ENCODE measurements around the gene KLHL25. TPM values are rescaled to one million over a fixed set of nuclear protein-coding genes. Genes with fewer than 3 reads are reported as not detected.
A peak's percentile ranks its signal among the peaks of the same experiment; 100 is the strongest.

KLHL25 gene
- total RNA-seq, 1 experiment from 2014 or later: 18.4 TPM

DNA sequence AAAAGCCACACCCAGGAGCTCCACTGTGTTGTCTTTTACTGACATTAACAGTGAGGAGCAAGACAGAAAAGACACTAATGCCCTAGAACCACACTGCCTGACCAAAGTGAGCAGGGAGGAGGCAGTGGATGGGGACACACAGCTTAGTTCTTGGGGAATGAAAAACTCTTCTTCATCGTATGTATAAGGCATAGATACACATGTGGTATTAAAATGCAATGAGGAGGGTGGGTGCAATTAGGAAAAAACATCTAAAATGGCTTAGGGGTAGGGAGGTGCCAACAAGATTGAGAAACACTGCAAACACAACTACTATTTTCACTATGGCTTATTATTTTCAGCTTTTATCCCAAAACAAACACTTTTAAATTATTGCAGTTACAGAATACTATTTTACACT lies 15.5 kb downstream of the KLHL25 start:
- DNase-seq: no peak
- WGBS (ENCODE audit: extremely low coverage, insufficient read length, low lambda C conversion rate): no CpG with 5 or more reads among the region's 1 CpG
- H3K27ac Mint-ChIP-seq: peak overlapping the region in 1 of 3 experiments; percentile 38; a peak in 2 of 7 replicates

More for the DNA sequence above, 15.5 kb downstream of the KLHL25 start:
- no peak overlapping the region for H2AK5ac ChIP-seq (ENCODE audit: insufficient read length, low read length)
- no peak overlapping the region for H3K4ac ChIP-seq (ENCODE audit: low read depth, low read length)
- no peak overlapping the region for H3K14ac ChIP-seq (ENCODE audit: insufficient read depth, low read length)
- Mint-ChIP-seq H3K4me1 (peaks cover 27 to 28% of the 10 kb centered on the region in 2 experiments), H3K4me3 (no peak overlapping the region), H3K27me3 (ENCODE audit: low read depth) (no peaks in the 10 kb centered on the region), H3K36me3 (ENCODE audit: insufficient read depth in 1 of 3, low read depth in 3 of 3) (peaks cover 0 to 18% (median 3%) of the 10 kb centered on the region in 3 experiments; a peak in 6 of 7 replicates), H3K9me3 (no peaks in the 10 kb centered on the region)
- H3K18ac ChIP-seq (ENCODE audit: insufficient read length, low read depth, low read length): no peak overlapping the region
- no peak overlapping the region for H3K23ac ChIP-seq (ENCODE audit: insufficient read length, low read depth, low read length)
- peaks cover 7% of the 10 kb centered on the region for H3K79me1 ChIP-seq (ENCODE audit: insufficient read depth, low read depth, low read length, poor library complexity, severe bottlenecking)
- peaks cover 17% of the 10 kb centered on the region for H3K79me2 ChIP-seq (ENCODE audit: insufficient read depth, low read length)
- H3K23me2 ChIP-seq (ENCODE audit: insufficient read length, low read depth, low read length, poor library complexity, severe bottlenecking): no peaks in the 10 kb centered on the region
- H3K27me3 ChIP-seq (ENCODE audit: insufficient read depth, low read length): no peaks in the 10 kb centered on the region
- no peak overlapping the region for H2BK12ac ChIP-seq (ENCODE audit: insufficient read length, low read depth, low read length)
- H3K9me3 ChIP-seq (ENCODE audit: control insufficient read depth, low read depth, low read length): no peaks in the 10 kb centered on the region
- no peak overlapping the region for H2BK20ac ChIP-seq (ENCODE audit: low read depth, low read length, poor library complexity, severe bottlenecking)
- no peak overlapping the region for H3T11ph ChIP-seq (ENCODE audit: low read length)
- no peak overlapping the region for H4K8ac ChIP-seq (replicated peaks; ENCODE audit: insufficient read length, low read depth, low read length)
- H4K20me1 ChIP-seq (ENCODE audit: control insufficient read depth, insufficient read depth, insufficient read length): no peaks in the 10 kb centered on the region
- H3K56ac ChIP-seq (ENCODE audit: insufficient read length, low read depth, low read length): no peak overlapping the region
- no peak overlapping the region for H2BK15ac ChIP-seq (ENCODE audit: low read depth, low read length)
- H3K9ac ChIP-seq (ENCODE audit: extremely low read depth, insufficient read length, low read length): no peak overlapping the region
- no peak overlapping the region for H3K27ac ChIP-seq (ENCODE audit: insufficient read length, low read depth, low read length)
- H3K4me1 ChIP-seq (ENCODE audit: insufficient read depth, low read length): no peaks in the 10 kb centered on the region; the same call in 1 of the 2 replicates
- no peak overlapping the region for H3K4me2 ChIP-seq (ENCODE audit: insufficient read depth, insufficient read length, low read length)
- no peak overlapping the region for H4K91ac ChIP-seq (ENCODE audit: insufficient read length, low read depth, low read length)
- no peak overlapping the region for H2BK120ac ChIP-seq (ENCODE audit: low read depth, low read length, poor library complexity, severe bottlenecking)
- H4K5ac ChIP-seq (ENCODE audit: insufficient read length, low read depth, low read length): no peak overlapping the region
- TF ChIP-seq, protein P1, sequence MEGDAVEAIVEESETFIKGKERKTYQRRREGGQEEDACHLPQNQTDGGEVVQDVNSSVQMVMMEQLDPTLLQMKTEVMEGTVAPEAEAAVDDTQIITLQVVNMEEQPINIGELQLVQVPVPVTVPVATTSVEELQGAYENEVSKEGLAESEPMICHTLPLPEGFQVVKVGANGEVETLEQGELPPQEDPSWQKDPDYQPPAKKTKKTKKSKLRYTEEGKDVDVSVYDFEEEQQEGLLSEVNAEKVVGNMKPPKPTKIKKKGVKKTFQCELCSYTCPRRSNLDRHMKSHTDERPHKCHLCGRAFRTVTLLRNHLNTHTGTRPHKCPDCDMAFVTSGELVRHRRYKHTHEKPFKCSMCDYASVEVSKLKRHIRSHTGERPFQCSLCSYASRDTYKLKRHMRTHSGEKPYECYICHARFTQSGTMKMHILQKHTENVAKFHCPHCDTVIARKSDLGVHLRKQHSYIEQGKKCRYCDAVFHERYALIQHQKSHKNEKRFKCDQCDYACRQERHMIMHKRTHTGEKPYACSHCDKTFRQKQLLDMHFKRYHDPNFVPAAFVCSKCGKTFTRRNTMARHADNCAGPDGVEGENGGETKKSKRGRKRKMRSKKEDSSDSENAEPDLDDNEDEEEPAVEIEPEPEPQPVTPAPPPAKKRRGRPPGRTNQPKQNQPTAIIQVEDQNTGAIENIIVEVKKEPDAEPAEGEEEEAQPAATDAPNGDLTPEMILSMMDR (conservative IDR thresholded peaks at IDR 0.05): no peak
- H2BK5ac ChIP-seq (ENCODE audit: insufficient read length, low read length): no peak overlapping the region
- H2AFZ ChIP-seq (ENCODE audit: low read length): no peak overlapping the region
